Mesendoderm (in vitro differentiated cells): Measurements from ENCODE around the gene CCDC170.

Source experiments
- DNase-seq: peaks from one replicate; pipeline ENCODE4 v3.0.0; 2013
- H2AK5ac ChIP-seq: 2 replicates; pipeline ENCODE4 v1.6.1; 2013; ENCODE audit warnings: low read length, inconsistent platforms
- H2BK120ac ChIP-seq: 2 replicates; pipeline ENCODE4 v1.6.1; 2013; ENCODE audit warnings: low read depth, mild to moderate bottlenecking, low read length, moderate library complexity, mixed read lengths
- H2BK15ac ChIP-seq: replicated peaks from 2 replicates; pipeline ENCODE4 v1.6.1; 2013; ENCODE audit warnings: low read depth, mild to moderate bottlenecking, moderate library complexity
- H2BK5ac ChIP-seq: 2 replicates; pipeline ENCODE4 v1.6.1; 2013; ENCODE audit warnings: low read length, inconsistent platforms
- H3K18ac ChIP-seq: 2 replicates; pipeline ENCODE4 v1.6.1; 2013; ENCODE audit warnings: mild to moderate bottlenecking, low read length, mixed read lengths
- H3K23ac ChIP-seq: one replicate; pipeline ENCODE4 v1.6.1; 2013; ENCODE audit warnings: low read length
- H3K27ac ChIP-seq: 2 replicates; pipeline ENCODE4 v1.5.1; 2013; ENCODE audit warnings: low read depth, mild to moderate bottlenecking, inconsistent platforms, low read length, moderate library complexity
- H3K27me3 ChIP-seq: 2 replicates; pipeline ENCODE4 v1.6.1; 2013; ENCODE audit warnings: low read length, control low read depth, mild to moderate bottlenecking, inconsistent platforms; ENCODE audit not compliant: insufficient read depth, poor library complexity
- H3K36me3 ChIP-seq: 2 replicates; pipeline ENCODE4 v1.6.1; 2013; ENCODE audit warnings: low read length, inconsistent platforms; ENCODE audit not compliant: control insufficient read depth, insufficient read depth
- H3K4ac ChIP-seq: one replicate; pipeline ENCODE4 v1.6.1; 2013; ENCODE audit warnings: low read depth, mild to moderate bottlenecking, low read length, moderate library complexity
- H3K4me1 ChIP-seq: 2 replicates; pipeline ENCODE4 v1.6.1; 2013; ENCODE audit warnings: low read depth, low read length, inconsistent platforms; ENCODE audit not compliant: control insufficient read depth
- H3K4me2 ChIP-seq: 2 replicates; pipeline ENCODE4 v1.6.1; 2013; ENCODE audit warnings: low read length
- H3K4me3 ChIP-seq: 2 replicates; pipeline ENCODE4 v1.5.1; 2013; ENCODE audit warnings: mild to moderate bottlenecking, low read length
- H3K56ac ChIP-seq: one replicate; pipeline ENCODE4 v1.6.1; 2013; ENCODE audit warnings: low read length
- H3K79me1 ChIP-seq: 2 replicates; pipeline ENCODE4 v1.6.1; 2013; ENCODE audit warnings: low read length, inconsistent platforms
- H3K79me2 ChIP-seq: 2 replicates; pipeline ENCODE4 v1.6.1; 2013; ENCODE audit warnings: mild to moderate bottlenecking, low read length; ENCODE audit not compliant: control insufficient read depth, insufficient read depth
- H3K9ac ChIP-seq: 2 replicates; pipeline ENCODE4 v1.6.1; 2013; ENCODE audit warnings: low read length, inconsistent platforms
- H4K5ac ChIP-seq: one replicate; pipeline ENCODE4 v1.6.1; 2013; ENCODE audit warnings: low read length
- H4K8ac ChIP-seq: one replicate; pipeline ENCODE4 v1.6.1; 2013; ENCODE audit warnings: low read depth, mild to moderate bottlenecking, control low read depth, low read length, moderate library complexity
- WGBS: extraction: QIAGEN DNeasy Blood & Tissue Kit; methylation state at CpG from one replicate; pipeline ENCODE4 v1.1.7; 2013; ENCODE audit warnings: low lambda C conversion rate, missing lambda C conversion rate; ENCODE audit not compliant: insufficient coverage; ENCODE audit errors: extremely low coverage; 5-methylcytosine and 5-hydroxymethylcytosine counted together

Gene CCDC170

GRCh38 chr6:151616091-151616513 is 122.3 kb downstream of the CCDC170 start:
- no peak overlapping the region for H2BK5ac ChIP-seq
- peak; percentile 30 for DNase-seq
- no peak overlapping the region for H3K23ac ChIP-seq
- H3K27ac ChIP-seq, result no peak overlapping the region
- H3K18ac ChIP-seq, result peak overlapping the region; percentile 11
- H3K4me1 ChIP-seq, result no peaks in the 10 kb centered on the region
- no peaks in the 10 kb centered on the region for H3K79me2 ChIP-seq
- no peak overlapping the region for H2BK120ac ChIP-seq
- no peak overlapping the region for H3K56ac ChIP-seq
- no peak overlapping the region for H4K8ac ChIP-seq
- H2BK15ac ChIP-seq, result no peak overlapping the region
- no peak overlapping the region for H3K9ac ChIP-seq
- H3K36me3 ChIP-seq, result no peaks in the 10 kb centered on the region
- WGBS, result no CpG with 5 or more reads among the region's 5 CpGs
- H2AK5ac ChIP-seq, result no peak overlapping the region
- H3K27me3 ChIP-seq, result peaks cover 2% of the 10 kb centered on the region
- no peak overlapping the region for H4K5ac ChIP-seq
- H3K4ac ChIP-seq, result no peak overlapping the region
- no peak overlapping the region for H3K4me2 ChIP-seq
- no peak overlapping the region for H3K4me3 ChIP-seq
- no peaks in the 10 kb centered on the region for H3K79me1 ChIP-seq

GRCh38 chr6:151616600-151616999 is 122.8 kb downstream of the CCDC170 start:
- H3K79me1 ChIP-seq, result no peaks in the 10 kb centered on the region
- no peak overlapping the region for H3K4me2 ChIP-seq
- H2BK120ac ChIP-seq, result no peak overlapping the region
- no peak overlapping the region for H2AK5ac ChIP-seq
- no peak overlapping the region for H3K9ac ChIP-seq
- H3K18ac ChIP-seq, result peak overlapping the region; percentile 11
- H4K5ac ChIP-seq, result no peak overlapping the region
- no CpG with 5 or more reads among the region's 2 CpGs for WGBS
- no peaks in the 10 kb centered on the region for H3K4me1 ChIP-seq
- H3K36me3 ChIP-seq, result no peaks in the 10 kb centered on the region
- no peak overlapping the region for H2BK15ac ChIP-seq
- H3K27ac ChIP-seq, result no peak overlapping the region
- no peak for DNase-seq
- H3K27me3 ChIP-seq, result peaks cover 2% of the 10 kb centered on the region
- H2BK5ac ChIP-seq, result no peak overlapping the region
- no peaks in the 10 kb centered on the region for H3K79me2 ChIP-seq
- H3K4ac ChIP-seq, result no peak overlapping the region
- H3K23ac ChIP-seq, result no peak overlapping the region
- no peak overlapping the region for H3K56ac ChIP-seq
- no peak overlapping the region for H4K8ac ChIP-seq
- H3K4me3 ChIP-seq, result no peak overlapping the region

- Histone ChIP-seq H2AK5ac (no peak overlapping the region), H3K4me1 (no peaks in the 10 kb centered on the region), H3K79me1 (no peaks in the 10 kb centered on the region), H3K56ac (no peak overlapping the region), H3K9ac (no peak overlapping the region), H2BK15ac (no peak overlapping the region), H4K5ac (no peak overlapping the region), H2BK5ac (no peak overlapping the region), H2BK120ac (no peak overlapping the region), H4K8ac (no peak overlapping the region), H3K27ac (no peak overlapping the region), H3K23ac (no peak overlapping the region), H3K18ac (no peak overlapping the region), H3K4ac (no peak overlapping the region), H3K79me2 (no peaks in the 10 kb centered on the region), H3K27me3 (peaks cover 2% of the 10 kb centered on the region), H3K4me2 (no peak overlapping the region), H3K4me3 (no peak overlapping the region), H3K36me3 (no peaks in the 10 kb centered on the region)
- DNase-seq, result no peak
- no CpG with 5 or more reads among the region's 2 CpGs for WGBS
These were observed 123.7 kb downstream of the CCDC170 start for GRCh38 chr6:151617539-151617938.

- WGBS, result no CpG with 5 or more reads among the region's 4 CpGs
- no peak overlapping the region for H3K27ac ChIP-seq
- no peak overlapping the region for H4K5ac ChIP-seq
- no peaks in the 10 kb centered on the region for H3K36me3 ChIP-seq
- H3K4me3 ChIP-seq, result no peak overlapping the region
- H3K27me3 ChIP-seq, result peaks cover 2% of the 10 kb centered on the region
- no peaks in the 10 kb centered on the region for H3K79me2 ChIP-seq
- H2AK5ac ChIP-seq, result no peak overlapping the region
- H3K4me1 ChIP-seq, result no peaks in the 10 kb centered on the region
- no peak overlapping the region for H3K9ac ChIP-seq
- no peak overlapping the region for H2BK5ac ChIP-seq
- DNase-seq, result no peak
- no peak overlapping the region for H2BK120ac ChIP-seq
- H3K23ac ChIP-seq, result no peak overlapping the region
- H3K79me1 ChIP-seq, result no peaks in the 10 kb centered on the region
- H3K18ac ChIP-seq, result no peak overlapping the region
- H4K8ac ChIP-seq, result no peak overlapping the region
- H3K4me2 ChIP-seq, result no peak overlapping the region
- H3K56ac ChIP-seq, result no peak overlapping the region
- no peak overlapping the region for H3K4ac ChIP-seq
- H2BK15ac ChIP-seq, result no peak overlapping the region
These were observed 124.9 kb downstream of the CCDC170 start for GRCh38 chr6:151618717-151619116.

GRCh38 chr6:151620179-151620578 is 126.4 kb downstream of the CCDC170 start:
- no peaks in the 10 kb centered on the region for H3K4me1 ChIP-seq
- no peak overlapping the region for H2BK120ac ChIP-seq
- no peak for DNase-seq
- no peak overlapping the region for H3K4me3 ChIP-seq
- H3K79me2 ChIP-seq, result no peaks in the 10 kb centered on the region
- no peak overlapping the region for H3K23ac ChIP-seq
- no peak overlapping the region for H3K4ac ChIP-seq
- H3K18ac ChIP-seq, result no peak overlapping the region
- WGBS, result no CpG with 5 or more reads among the region's 4 CpGs
- no peak overlapping the region for H2BK15ac ChIP-seq
- no peak overlapping the region for H2BK5ac ChIP-seq
- H3K56ac ChIP-seq, result no peak overlapping the region
- H3K4me2 ChIP-seq, result no peak overlapping the region
- H4K8ac ChIP-seq, result no peak overlapping the region
- H3K27me3 ChIP-seq, result no peaks in the 10 kb centered on the region
- H3K27ac ChIP-seq, result no peak overlapping the region
- no peak overlapping the region for H2AK5ac ChIP-seq
- H3K36me3 ChIP-seq, result no peaks in the 10 kb centered on the region
- H3K79me1 ChIP-seq, result no peaks in the 10 kb centered on the region
- H3K9ac ChIP-seq, result no peak overlapping the region
- no peak overlapping the region for H4K5ac ChIP-seq

GRCh38 chr6:151624071-151624470 is 130.3 kb downstream of the CCDC170 start:
- Histone ChIP-seq H3K9ac (no peak overlapping the region), H2BK120ac (no peak overlapping the region), H3K27me3 (no peaks in the 10 kb centered on the region), H2BK5ac (no peak overlapping the region), H3K27ac (no peak overlapping the region), H3K56ac (no peak overlapping the region), H4K8ac (no peak overlapping the region), H3K4me2 (no peak overlapping the region), H2BK15ac (no peak overlapping the region), H3K23ac (no peak overlapping the region), H3K4me3 (no peak overlapping the region), H3K79me1 (no peaks in the 10 kb centered on the region), H3K4me1 (no peaks in the 10 kb centered on the region), H2AK5ac (no peak overlapping the region), H3K4ac (no peak overlapping the region), H3K36me3 (no peaks in the 10 kb centered on the region), H4K5ac (no peak overlapping the region), H3K79me2 (no peaks in the 10 kb centered on the region), H3K18ac (no peak overlapping the region)
- no CpG with 5 or more reads among the region's 2 CpGs for WGBS
- no peak for DNase-seq
